T-cell (primary cell): Measurements from ENCODE around the gene GLB1L3. TPM values are rescaled to one million over a fixed set of nuclear protein-coding genes. Genes with fewer than 3 reads are reported as not detected.

Experiments used
- ATAC-seq, 4 experiments: fragments of 200-7000 bp in 3 of 4; fragments of 150-1000 bp in 1 of 4; cut with Tn5 transposase; replicated peaks in 1 of 4; 1 replicate in 3 of 4; 2 replicates in 1 of 4; pipeline ENCODE4 v1.10.0; 2021; ENCODE audit warnings: moderate library complexity in 3 of 4, mild to moderate bottlenecking in 2 of 4, moderate number of reproducible peaks in 1 of 4
- CTCF ChIA-PET, 2 donors: fragments of 300-600 bp; sonication (Branson Sonifier 250); formaldehyde crosslinking; loops; one replicate each; lab custom pipeline; 2022; ENCODE audit warnings: antibody characterized with exemption in 2 of 2; lab: Charles Lee
- POLR2A ChIA-PET, 2 donors: fragments of 300-600 bp; sonication (Branson Sonifier 250); formaldehyde crosslinking; loops; one replicate each; lab custom pipeline; 2022; ENCODE audit warnings: antibody characterized with exemption in 2 of 2; lab: Charles Lee
- DNase-seq, 35 experiments: peaks; one replicate each; pipeline versions ENCODE4 v3.0.0 to v3.0.0-alpha.2; 2013 to 2023
- H3K27ac ChIP-seq: one replicate; pipeline ENCODE4 v1.5.1; 2013; ENCODE audit warnings: low read length
- H3K27me3 ChIP-seq, 2 experiments: replicated peaks in 1 of 2; 1 replicate in 1 of 2; 2 replicates in 1 of 2; pipeline versions ENCODE4 v1.6.1 to v1.7.0; 2013; ENCODE audit warnings: low read length in 1 of 2, mixed read lengths in 1 of 2; ENCODE audit not compliant: control insufficient read depth in 2 of 2, insufficient read depth in 2 of 2; ENCODE audit errors: extremely low read depth in 1 of 2
- H3K36me3 ChIP-seq, 2 donors: 1 replicate in 1 of 2; 2 replicates in 1 of 2; pipeline versions ENCODE4 v1.6.1 to v1.7.0; 2013; ENCODE audit warnings: low read length in 1 of 2; ENCODE audit not compliant: control insufficient read depth in 2 of 2, insufficient read depth in 1 of 2; ENCODE audit errors: extremely low read depth in 1 of 2
- H3K4me1 ChIP-seq, 2 experiments: 1 replicate in 1 of 2; 2 replicates in 1 of 2; pipeline versions ENCODE4 v1.6.1 to v1.7.0; 2013; ENCODE audit warnings: low read length in 2 of 2, mixed read lengths in 1 of 2; ENCODE audit not compliant: insufficient read depth in 2 of 2, control insufficient read depth in 1 of 2; ENCODE audit errors: extremely low read depth in 1 of 2
- H3K4me3 ChIP-seq, 2 donors: 1 replicate in 1 of 2; 2 replicates in 1 of 2; pipeline versions ENCODE4 v1.5.1 to v1.7.0; 2013; ENCODE audit warnings: mild to moderate bottlenecking in 2 of 2, low read length in 1 of 2, moderate library complexity in 1 of 2; ENCODE audit not compliant: control insufficient read depth in 1 of 2; ENCODE audit errors: extremely low read depth in 1 of 2
- H3K9me3 ChIP-seq: 2 replicates; pipeline ENCODE4 v1.7.0; 2013
- H3K27ac Mint-ChIP-seq, 2 donors: one replicate each; pipeline ENCODE4 v1.8.0; 2020 to 2021; ENCODE audit warnings: mild to moderate bottlenecking in 2 of 2, mixed read lengths in 2 of 2
- H3K27me3 Mint-ChIP-seq, 2 donors: one replicate each; pipeline ENCODE4 v1.8.0; 2021 to 2022; ENCODE audit warnings: mixed read lengths in 2 of 2
- H3K36me3 Mint-ChIP-seq: one replicate; pipeline ENCODE4 v1.8.0; 2021; ENCODE audit warnings: mixed read lengths
- H3K4me1 Mint-ChIP-seq, 3 donors: one replicate each; pipeline ENCODE4 v1.8.0; 2020 to 2022; ENCODE audit warnings: mixed read lengths in 3 of 3, mild to moderate bottlenecking in 1 of 3
- H3K4me3 Mint-ChIP-seq, 3 donors: one replicate each; pipeline ENCODE4 v1.8.0; 2020 to 2022; ENCODE audit warnings: mild to moderate bottlenecking in 3 of 3, mixed read lengths in 3 of 3, moderate library complexity in 3 of 3
- H3K9me3 Mint-ChIP-seq, 3 donors: one replicate each; pipeline ENCODE4 v1.8.0; 2020 to 2022; ENCODE audit warnings: mixed read lengths in 3 of 3
- WGBS: methylation state at CpG from one replicate; pipeline ENCODE4 v1.1.5; 2013; ENCODE audit warnings: missing lambda C conversion rate; ENCODE audit not compliant: insufficient coverage; 5-methylcytosine and 5-hydroxymethylcytosine counted together
- total RNA-seq, 35 experiments: library from RNA in 6 of 35; stranded (reverse) in 6 of 35; fragments of 120-200 nt in 1 of 35; gene quantifications; one replicate each; pipeline versions ENCODE4 v1.2.1 to v1.2.4 and lab custom pipeline; 2013 to 2026

GLB1L3 gene
- total RNA-seq, 5 donors from 2014 or later (not counting 1 experiment from before 2014, with no cell fraction given), result 1.3 to 2.8 (median 1.9) TPM

DNA sequence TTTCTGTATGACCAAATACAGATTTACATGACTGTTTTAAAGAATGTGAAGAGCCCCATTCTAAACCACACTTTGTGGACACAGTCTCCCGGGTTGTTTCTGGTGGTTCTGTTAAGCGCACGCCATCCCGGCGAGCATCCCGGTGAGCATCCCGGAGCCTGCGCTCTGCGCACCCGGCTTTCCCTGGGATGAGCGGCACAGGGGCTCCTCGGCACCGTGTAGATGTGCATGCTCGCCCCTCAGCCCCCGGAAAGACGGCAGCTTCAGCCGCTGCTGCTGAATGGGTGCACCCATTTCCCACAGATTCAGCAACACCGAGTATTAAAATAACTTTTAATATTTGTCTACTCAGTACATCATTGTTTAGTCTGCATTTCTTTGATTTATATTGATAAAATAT is 91.6 kb downstream of the GLB1L3 start:
- H3K27me3 Mint-ChIP-seq, result no peaks in the 10 kb centered on the region
- H3K4me3 ChIP-seq, result no peak overlapping the region
- ATAC-seq (no peak), DNase-seq (no peak)
- no peak overlapping the region for H3K27ac ChIP-seq
- H3K36me3 Mint-ChIP-seq, result no peaks in the 10 kb centered on the region
- POLR2A ChIA-PET, result no interaction called here
- 87% methylated on average over 13 of the region's 18 CpGs for WGBS
- H3K4me1 Mint-ChIP-seq, result no peaks in the 10 kb centered on the region
- H3K36me3 ChIP-seq, result no peaks in the 10 kb centered on the region
- CTCF ChIA-PET, result no interaction called here
- H3K27ac Mint-ChIP-seq, result no peak overlapping the region
- no peaks in the 10 kb centered on the region for H3K4me1 ChIP-seq
- H3K9me3 Mint-ChIP-seq, result no peaks in the 10 kb centered on the region
- no peak overlapping the region for H3K4me3 Mint-ChIP-seq
- peaks cover 0 to 7% of the 10 kb centered on the region in 2 experiments for H3K27me3 ChIP-seq
- H3K9me3 ChIP-seq, result no peaks in the 10 kb centered on the region

Other genes starting within 250 kb of the GLB1L3 start
- gene JAM3, start 207.3 kb upstream of the GLB1L3 start, total RNA-seq, result 10 to 100 TPM in 1 of 5 donors, 1 to 10 TPM in 4; 6.6 to 10.7 (median 8.2) TPM
- 10 to 100 TPM; 33.7 to 41.9 (median 36.8) TPM for gene NCAPD3, start 52.4 kb upstream of the GLB1L3 start, total RNA-seq
- 10 to 100 TPM; 60.3 to 65.1 (median 62.7) TPM for gene VPS26B, start 51.7 kb upstream of the GLB1L3 start, total RNA-seq
- 10 to 100 TPM; 37.5 to 57.6 (median 55.5) TPM for gene THYN1, start 23.0 kb upstream of the GLB1L3 start, total RNA-seq
- gene ACAD8, start 22.8 kb upstream of the GLB1L3 start, total RNA-seq, result 10 to 100 TPM; 22.1 to 40.2 (median 38.2) TPM
- gene GLB1L2, start 55.6 kb downstream of the GLB1L3 start, total RNA-seq, result 1 to 10 TPM; 1.4 to 3.6 (median 2.3) TPM
- 1 to 10 TPM in 4 of 5 donors, under 1 TPM in 1; 0.38 to 6.1 (median 1.3) TPM for gene B3GAT1, start 135.9 kb downstream of the GLB1L3 start, total RNA-seq